ENCODE data around the gene CARD19.

DNA sequence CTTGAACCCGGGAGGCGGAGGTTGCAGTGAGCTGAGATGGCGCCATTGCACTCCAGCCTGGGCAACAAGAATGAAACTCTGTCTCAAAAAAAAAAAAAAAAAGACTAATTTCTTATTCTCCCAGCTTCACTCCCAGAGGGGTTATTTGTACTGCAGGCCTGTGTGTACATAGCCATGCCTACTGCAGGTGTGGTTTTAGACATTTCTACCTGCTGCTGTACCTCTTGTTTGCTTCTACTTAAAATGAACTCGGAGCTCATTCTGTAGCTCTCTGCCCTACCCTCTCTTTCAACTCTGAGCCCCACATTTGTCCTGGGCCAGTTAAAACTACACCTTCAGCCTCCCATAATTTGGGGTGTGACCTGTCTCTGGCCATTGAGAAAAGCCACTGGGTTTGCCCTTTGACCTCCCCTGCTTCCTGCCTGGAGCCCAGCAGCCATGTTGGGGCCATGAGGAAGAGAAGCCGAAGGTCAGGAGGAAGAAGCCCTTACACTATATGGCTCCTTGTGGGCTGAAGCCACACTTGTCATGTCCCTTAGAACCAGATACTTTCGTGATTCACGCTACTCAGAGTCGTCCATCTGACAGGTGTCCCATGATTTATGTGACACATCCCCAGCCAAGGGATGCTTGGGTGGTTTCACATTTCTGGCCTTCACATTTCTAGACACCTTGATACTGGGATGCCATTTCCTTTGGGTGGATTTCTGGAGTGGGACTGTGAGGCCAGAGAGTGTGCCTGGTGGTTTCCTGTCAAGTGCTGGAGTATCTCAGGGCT lies 9.4 kb upstream of the CARD19 start:
- TF ChIP-seq CTCF (conservative IDR thresholded peaks at IDR 0.05; ENCODE audit: low read depth in 2 of 2) (no peak), EZH2 (IDR thresholded peaks at IDR 0.05; ENCODE audit: low read depth, unreplicated experiment) (no peak), POLR2AphosphoS5 (IDR thresholded peaks at IDR 0.05; ENCODE audit: low read depth) (no peak), EZH2phosphoT487 (IDR thresholded peaks at IDR 0.05; ENCODE audit: unreplicated experiment) (no peak), CREB1 (CRISPR knock-in tag; IDR thresholded peaks at IDR 0.05; ENCODE audit: low read depth) (no peak), NANOG (IDR thresholded peaks at IDR 0.05; ENCODE audit: borderline replicate concordance) (no peak)
